Measurements from ENCODE around the gene PHKG1.
"Not testable (repeated sequence)": the region's sequence is repeated elsewhere in the genome, so short reads cannot be mapped to it uniquely, and the experiment has no call there.

Gene PHKG1

DNA sequence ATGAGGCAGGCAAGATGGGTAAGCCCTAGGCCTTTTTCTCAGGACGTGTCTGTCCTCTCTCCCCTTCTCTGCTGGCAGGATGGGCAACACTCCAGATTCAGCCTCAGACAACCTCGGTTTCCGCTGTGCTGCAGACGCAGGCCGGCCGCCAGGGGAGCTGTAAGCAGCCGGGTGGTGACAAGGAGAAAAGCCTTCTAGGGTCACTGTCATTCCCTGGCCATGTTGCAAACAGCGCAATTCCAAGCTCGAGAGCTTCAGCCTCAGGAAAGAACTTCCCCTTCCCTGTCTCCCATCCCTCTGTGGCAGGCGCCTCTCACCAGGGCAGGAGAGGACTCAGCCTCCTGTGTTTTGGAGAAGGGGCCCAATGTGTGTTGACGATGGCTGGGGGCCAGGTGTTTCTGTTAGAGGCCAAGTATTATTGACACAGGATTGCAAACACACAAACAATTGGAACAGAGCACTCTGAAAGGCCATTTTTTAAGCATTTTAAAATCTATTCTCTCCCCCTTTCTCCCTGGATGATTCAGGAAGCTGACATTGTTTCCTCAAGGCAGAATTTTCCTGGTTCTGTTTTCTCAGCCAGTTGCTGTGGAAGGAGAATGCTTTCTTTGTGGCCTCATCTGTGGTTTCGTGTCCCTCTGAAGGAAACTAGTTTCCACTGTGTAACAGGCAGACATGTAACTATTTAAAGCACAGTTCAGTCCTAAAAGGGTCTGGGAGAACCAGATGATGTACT is 13.1 kb downstream of the PHKG1 start:
- TF ChIP-seq TAF1 (IDR thresholded peaks at IDR 0.05; ENCODE audit: borderline replicate concordance, low read depth, low read length) (no peak), POLR2AphosphoS5 (IDR thresholded peaks at IDR 0.05; ENCODE audit: low read depth, low read length) (no peak), POLR2A (IDR thresholded peaks at IDR 0.05; ENCODE audit: low read depth, low read length) (no peak)
- FAIRE-seq (no peak), DNase-seq (ENCODE audit: insufficient read length) (no peak)

DNA sequence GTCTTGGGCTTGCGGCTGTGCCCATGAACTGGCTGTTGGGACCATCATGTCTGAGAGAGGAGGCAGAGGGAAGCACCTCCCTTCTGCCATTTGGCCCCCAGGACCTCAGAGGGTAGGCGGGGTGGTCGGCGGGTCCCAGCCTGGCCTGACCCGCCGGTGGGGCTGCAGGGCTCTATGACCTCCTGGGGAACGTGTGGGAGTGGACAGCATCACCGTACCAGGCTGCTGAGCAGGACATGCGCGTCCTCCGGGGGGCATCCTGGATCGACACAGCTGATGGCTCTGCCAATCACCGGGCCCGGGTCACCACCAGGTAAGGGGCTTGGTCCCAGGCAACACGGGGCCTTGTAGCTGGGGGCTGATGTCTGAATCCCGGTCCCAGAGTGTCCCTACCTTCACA is 14.6 kb downstream of the PHKG1 start:
- DNase-seq (ENCODE audit: insufficient read length) (no peak), FAIRE-seq (no peak)
- TF ChIP-seq TAF1 (IDR thresholded peaks at IDR 0.05; ENCODE audit: borderline replicate concordance, low read depth, low read length) (no peak), POLR2AphosphoS5 (IDR thresholded peaks at IDR 0.05; ENCODE audit: low read depth, low read length) (no peak), POLR2A (IDR thresholded peaks at IDR 0.05; ENCODE audit: low read depth, low read length) (no peak)

- TF ChIP-seq POLR2AphosphoS5 (IDR thresholded peaks at IDR 0.05; ENCODE audit: low read depth, low read length) = no peak
- no peak for TF ChIP-seq TAF1 (IDR thresholded peaks at IDR 0.05; ENCODE audit: borderline replicate concordance, low read depth, low read length)
- no peak for TF ChIP-seq POLR2A (IDR thresholded peaks at IDR 0.05; ENCODE audit: low read depth, low read length)
- DNase-seq (ENCODE audit: insufficient read length) = no peak
- no peak for FAIRE-seq
Measured at GRCh38 chr7:56077681-56078080, 15.1 kb downstream of the PHKG1 start.

DNA sequence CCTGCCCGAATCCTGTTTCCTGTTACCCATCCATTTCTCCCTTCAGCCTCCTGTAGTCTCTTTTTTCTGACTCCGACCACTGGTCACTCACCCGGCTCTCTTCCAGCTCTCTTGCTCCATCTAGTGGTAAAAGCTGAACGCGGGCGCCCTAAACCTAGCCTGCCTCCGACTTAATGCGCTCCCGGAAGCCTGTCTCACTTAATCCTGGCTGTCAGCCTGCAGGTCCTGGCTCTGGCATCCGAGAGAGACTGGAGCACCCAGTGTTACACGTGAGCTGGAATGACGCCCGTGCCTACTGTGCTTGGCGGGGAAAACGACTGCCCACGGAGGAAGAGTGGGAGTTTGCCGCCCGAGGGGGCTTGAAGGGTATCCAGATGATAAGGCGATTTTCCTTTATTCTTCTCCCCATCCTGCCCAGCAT is 18.4 kb downstream of the PHKG1 start:
- DNase-seq (ENCODE audit: insufficient read length) = peak; percentile 48
- TF ChIP-seq TAF1 (IDR thresholded peaks at IDR 0.05; ENCODE audit: borderline replicate concordance, low read depth, low read length) (no peak), POLR2AphosphoS5 (IDR thresholded peaks at IDR 0.05; ENCODE audit: low read depth, low read length) (no peak), POLR2A (IDR thresholded peaks at IDR 0.05; ENCODE audit: low read depth, low read length) (no peak)
- no peak for FAIRE-seq

GRCh38 chr7:56066376-56066775 is 26.4 kb downstream of the PHKG1 start:
- not testable (repeated sequence) for DNase-seq (ENCODE audit: insufficient read length)

GRCh38 chr7:56063882-56064625 is 28.7 kb downstream of the PHKG1 start, which contains the start of gene SUMF2:
SUMF2 (plus strand) TSS chr7:56064286; CDS start chr7:56064312, 26 bp downstream.
- TF ChIP-seq POLR2AphosphoS5 (IDR thresholded peaks at IDR 0.05; ENCODE audit: low read depth, low read length) (peak; percentile 97), TAF1 (IDR thresholded peaks at IDR 0.05; ENCODE audit: borderline replicate concordance, low read depth, low read length) (no peak), POLR2A (IDR thresholded peaks at IDR 0.05; ENCODE audit: low read depth, low read length) (peak; percentile 96)
- peak; percentile 98 for FAIRE-seq
- peak; percentile 95 for DNase-seq (ENCODE audit: insufficient read length)

More at GRCh38 chr7:56066376-56066775, 26.4 kb downstream of the PHKG1 start:
- FAIRE-seq = not testable (repeated sequence)

GRCh38 chr7:56063500-56063881 is 29.3 kb downstream of the PHKG1 start:
- TF ChIP-seq TAF1 (IDR thresholded peaks at IDR 0.05; ENCODE audit: borderline replicate concordance, low read depth, low read length) (no peak), POLR2A (IDR thresholded peaks at IDR 0.05; ENCODE audit: low read depth, low read length) (no peak), POLR2AphosphoS5 (IDR thresholded peaks at IDR 0.05; ENCODE audit: low read depth, low read length) (no peak)
- no peak for DNase-seq (ENCODE audit: insufficient read length)
- no peak for FAIRE-seq

- TF ChIP-seq POLR2AphosphoS5 (IDR thresholded peaks at IDR 0.05; ENCODE audit: low read depth, low read length) (no peak), POLR2A (IDR thresholded peaks at IDR 0.05; ENCODE audit: low read depth, low read length) (no peak), TAF1 (IDR thresholded peaks at IDR 0.05; ENCODE audit: borderline replicate concordance, low read depth, low read length) (no peak)
- FAIRE-seq = no peak
- DNase-seq (ENCODE audit: insufficient read length) = no peak
Measured at GRCh38 chr7:56062382-56062781, 30.4 kb downstream of the PHKG1 start.

DNA sequence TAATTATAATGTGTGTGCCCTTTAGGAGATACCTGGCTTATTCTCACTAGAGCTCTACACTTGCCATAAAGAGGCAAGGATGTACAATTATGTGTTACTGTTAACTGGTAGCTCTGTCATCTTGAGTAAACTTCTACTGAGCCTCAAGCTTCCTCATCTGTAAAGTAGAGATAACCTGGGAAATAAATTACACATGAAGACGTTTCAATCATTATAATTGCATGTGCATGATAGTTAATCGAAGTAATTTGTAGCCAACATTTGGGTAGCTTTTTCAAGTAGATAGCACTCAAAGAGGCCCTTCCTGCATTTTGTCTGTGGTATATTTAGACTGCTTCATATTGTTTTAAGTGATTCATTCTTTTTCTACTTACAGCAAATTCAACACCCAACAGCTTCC is 38.8 kb downstream of the PHKG1 start:
- TF ChIP-seq POLR2AphosphoS5 (IDR thresholded peaks at IDR 0.05; ENCODE audit: low read depth, low read length) (no peak), POLR2A (IDR thresholded peaks at IDR 0.05; ENCODE audit: low read depth, low read length) (no peak), TAF1 (IDR thresholded peaks at IDR 0.05; ENCODE audit: borderline replicate concordance, low read depth, low read length) (no peak)
- DNase-seq (ENCODE audit: insufficient read length) (no peak), FAIRE-seq (no peak)

- FAIRE-seq = no peak
- TF ChIP-seq TAF1 (IDR thresholded peaks at IDR 0.05; ENCODE audit: borderline replicate concordance, low read depth, low read length) (no peak), POLR2AphosphoS5 (IDR thresholded peaks at IDR 0.05; ENCODE audit: low read depth, low read length) (no peak), POLR2A (IDR thresholded peaks at IDR 0.05; ENCODE audit: low read depth, low read length) (no peak)
Measured at GRCh38 chr7:56053379-56053778, 39.4 kb downstream of the PHKG1 start.

DNA sequence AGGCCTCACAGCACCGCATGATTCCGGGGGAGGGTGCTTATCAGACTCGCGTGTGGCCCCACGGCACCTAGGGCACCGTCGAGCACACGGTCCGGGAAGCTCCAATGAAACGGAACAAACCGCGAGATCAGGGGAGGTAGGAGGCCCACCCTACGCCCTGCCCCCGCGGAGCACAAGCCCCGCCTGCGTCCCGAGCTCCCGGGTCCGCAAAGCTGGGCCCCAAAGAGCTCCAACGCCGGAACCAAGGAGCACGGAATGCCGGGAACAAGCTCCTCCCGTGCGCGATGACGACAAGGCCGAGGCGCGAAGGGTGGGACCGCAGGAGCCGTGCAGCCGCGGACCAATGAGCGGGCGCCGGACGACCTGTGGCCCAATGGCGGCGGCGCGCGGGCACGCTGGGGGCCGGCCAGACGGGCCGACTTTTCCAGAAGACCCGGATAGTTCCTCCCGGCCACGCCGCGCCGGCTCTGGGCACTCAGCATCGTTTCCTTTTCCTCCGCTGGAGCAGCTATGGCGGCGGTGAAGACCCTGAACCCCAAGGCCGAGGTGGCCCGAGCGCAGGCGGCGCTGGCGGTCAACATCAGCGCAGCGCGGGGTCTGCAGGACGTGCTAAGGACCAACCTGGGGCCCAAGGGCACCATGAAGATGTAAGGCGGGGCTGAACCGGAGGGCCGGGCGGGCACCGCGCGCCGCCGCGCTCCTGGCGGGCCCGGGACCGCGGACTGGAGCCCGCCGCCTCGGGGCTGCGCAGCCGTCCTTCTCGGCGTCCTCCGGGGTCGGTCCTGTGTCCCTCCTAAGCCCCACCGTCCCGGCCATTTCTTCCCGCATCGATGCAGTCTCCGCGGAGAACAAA is 41.2 kb downstream of the PHKG1 start, which contains the start of the genes CCT6A and PSPH:
Gene CCT6A, plus strand, starts transcription at position 427 of the 853 bp plus-strand sequence. Its CDS starts 84 bp downstream, at position 511.
Gene PSPH, minus strand, starts transcription at position 106 of the 853 bp plus-strand sequence. CDS start 30,232 bp downstream, outside the sequence.
- DNase-seq (ENCODE audit: insufficient read length) (peak; percentile 89), FAIRE-seq (peak; percentile 94)
- TF ChIP-seq POLR2A (IDR thresholded peaks at IDR 0.05; ENCODE audit: low read depth, low read length) (peak; percentile 93), TAF1 (IDR thresholded peaks at IDR 0.05; ENCODE audit: borderline replicate concordance, low read depth, low read length) (peak; percentile 61; the same call in 1 of the 2 replicates), POLR2AphosphoS5 (IDR thresholded peaks at IDR 0.05; ENCODE audit: low read depth, low read length) (peak; percentile 95)

More at GRCh38 chr7:56053379-56053778, 39.4 kb downstream of the PHKG1 start:
- no peak for DNase-seq (ENCODE audit: insufficient read length)
